GM18867 (cell line): ENCODE measurements around the gene SLC23A3.

Experiments
- ATAC-seq: cut with Tn5 transposase; IDR thresholded peaks from one replicate; pipeline ENCODE4 v1.9.1; 2021; ENCODE audit warnings: mild to moderate bottlenecking, moderate library complexity; ENCODE audit not compliant: unreplicated experiment

Gene SLC23A3

DNA sequence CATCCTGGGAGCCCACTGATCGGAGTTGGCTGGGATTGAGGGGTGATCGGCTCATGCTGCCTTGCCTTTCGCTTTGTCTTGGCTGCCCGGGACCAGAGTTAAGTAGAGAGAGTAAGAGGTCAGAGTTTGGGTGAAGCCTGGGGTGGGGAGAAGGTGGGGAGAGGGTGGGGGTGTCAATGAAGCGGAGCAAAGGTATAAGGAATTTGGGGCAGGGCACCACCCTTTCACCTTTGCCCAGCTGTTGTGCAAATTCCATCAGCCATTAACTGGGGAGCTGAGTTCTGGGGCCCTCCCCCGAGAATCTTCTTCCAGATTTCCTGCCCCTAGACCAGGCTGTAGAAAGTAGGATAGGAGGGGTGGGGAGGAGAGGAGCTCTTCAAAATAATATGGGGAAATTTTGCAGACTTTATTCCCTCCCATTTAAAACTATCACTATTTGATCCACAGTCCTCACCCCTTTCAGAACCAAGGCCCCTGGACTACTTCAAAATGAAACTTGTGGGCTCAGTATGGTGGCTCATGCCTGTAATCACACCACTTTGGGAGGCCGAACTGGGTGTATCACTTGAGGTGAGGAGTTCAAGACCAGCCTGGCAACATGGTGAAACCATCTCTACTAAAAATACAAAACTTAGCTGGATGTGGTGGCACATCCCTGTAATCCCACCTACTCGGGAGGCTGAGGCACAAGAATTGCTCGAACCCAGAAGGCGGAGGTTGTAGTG lies at the start of gene SLC23A3:
SLC23A3 (minus strand) TSS at position 100 of the 725 bp plus-strand sequence; CDS start at position 55, 45 bp downstream.
- ATAC-seq = no peak

GRCh38 chr2:219218732-219219701 lies 49.2 kb upstream of the SLC23A3 start, which contains the start of gene ABCB6:
Gene ABCB6, minus strand, starts transcription at chr2:219218958. Its CDS starts 285 bp downstream, at chr2:219218673.
- peak; percentile 77 for ATAC-seq

GRCh38 chr2:219218217-219218731 lies 48.4 kb upstream of the SLC23A3 start:
- peak; percentile 27 for ATAC-seq

DNA sequence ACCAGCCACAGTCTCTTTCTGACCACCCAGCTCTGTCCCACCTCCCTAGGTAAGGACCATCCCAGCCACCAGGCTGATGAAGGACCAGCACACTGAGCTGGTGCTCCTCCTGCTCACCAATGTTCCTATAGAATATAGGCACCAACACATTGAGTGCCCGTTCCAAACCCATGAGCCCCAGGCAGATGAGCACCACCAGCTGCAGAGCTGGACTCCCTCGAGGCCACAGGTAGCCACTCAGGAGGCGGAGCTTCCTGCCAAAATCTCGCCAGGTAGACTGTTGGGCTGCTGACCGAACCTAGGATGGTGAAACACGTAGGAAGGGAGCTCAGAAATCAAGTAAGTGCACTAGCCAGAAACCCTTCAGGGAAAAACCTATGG lies 46.7 kb upstream of the SLC23A3 start:
- no peak for ATAC-seq

GRCh38 chr2:219215871-219216534 lies 46.2 kb upstream of the SLC23A3 start:
- ATAC-seq = no peak

DNA sequence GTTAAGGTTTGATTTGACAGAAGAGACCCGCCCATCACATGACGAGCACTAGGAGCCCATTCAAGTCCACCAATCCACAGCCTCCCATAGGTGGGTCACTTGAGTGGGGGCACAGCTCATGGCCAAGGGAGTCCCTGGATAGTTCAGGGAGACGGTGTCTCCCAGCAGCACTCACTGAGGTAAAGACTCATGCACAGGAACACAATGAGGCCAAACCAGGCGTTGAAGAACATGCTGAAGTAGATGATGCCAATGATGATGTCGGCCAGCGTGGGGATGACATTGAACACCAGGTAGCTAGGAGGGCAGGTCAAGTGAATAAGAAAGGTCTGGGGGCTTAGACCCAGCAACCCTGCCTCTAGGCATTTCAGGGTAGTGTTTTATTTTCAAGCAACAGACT lies 45.0 kb upstream of the SLC23A3 start:
- ATAC-seq = no peak

GRCh38 chr2:219214141-219214540 lies 44.3 kb upstream of the SLC23A3 start:
- ATAC-seq = no peak

DNA sequence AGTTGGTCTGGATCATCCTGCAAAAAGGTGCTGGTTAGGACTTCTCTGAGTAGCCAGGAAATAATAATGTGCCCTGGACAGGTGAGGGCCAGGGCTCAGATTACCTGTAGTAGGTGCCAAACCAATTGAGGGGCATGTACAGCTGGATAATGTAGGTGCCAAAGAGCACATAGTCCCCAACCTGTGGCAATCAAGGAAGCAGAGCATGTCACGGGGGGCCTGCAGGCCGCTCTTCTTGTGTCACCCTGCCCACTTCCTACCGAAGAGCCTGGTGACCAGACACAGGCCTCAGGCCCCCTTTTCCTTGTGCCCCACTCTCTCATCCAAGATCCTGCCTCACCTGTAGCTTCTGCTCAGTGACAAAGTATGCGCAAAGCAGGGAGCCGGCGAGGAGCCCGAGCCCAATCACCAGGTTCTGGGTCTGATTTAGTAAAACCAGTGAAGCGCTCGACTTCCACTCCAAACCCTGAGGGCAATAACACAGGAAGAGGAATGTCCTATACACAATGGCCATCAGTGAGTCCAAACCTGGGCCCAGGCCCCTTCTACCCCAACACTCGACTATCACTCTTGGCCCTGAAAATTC lies 43.8 kb upstream of the SLC23A3 start:
- no peak for ATAC-seq

- no peak for ATAC-seq
Observed at GRCh38 chr2:219213026-219213415, 43.2 kb upstream of the SLC23A3 start.

GRCh38 chr2:219210886-219211362 lies 41.1 kb upstream of the SLC23A3 start:
- ATAC-seq = no peak

GRCh38 chr2:219210196-219210885 lies 40.5 kb upstream of the SLC23A3 start:
- ATAC-seq = no peak

DNA sequence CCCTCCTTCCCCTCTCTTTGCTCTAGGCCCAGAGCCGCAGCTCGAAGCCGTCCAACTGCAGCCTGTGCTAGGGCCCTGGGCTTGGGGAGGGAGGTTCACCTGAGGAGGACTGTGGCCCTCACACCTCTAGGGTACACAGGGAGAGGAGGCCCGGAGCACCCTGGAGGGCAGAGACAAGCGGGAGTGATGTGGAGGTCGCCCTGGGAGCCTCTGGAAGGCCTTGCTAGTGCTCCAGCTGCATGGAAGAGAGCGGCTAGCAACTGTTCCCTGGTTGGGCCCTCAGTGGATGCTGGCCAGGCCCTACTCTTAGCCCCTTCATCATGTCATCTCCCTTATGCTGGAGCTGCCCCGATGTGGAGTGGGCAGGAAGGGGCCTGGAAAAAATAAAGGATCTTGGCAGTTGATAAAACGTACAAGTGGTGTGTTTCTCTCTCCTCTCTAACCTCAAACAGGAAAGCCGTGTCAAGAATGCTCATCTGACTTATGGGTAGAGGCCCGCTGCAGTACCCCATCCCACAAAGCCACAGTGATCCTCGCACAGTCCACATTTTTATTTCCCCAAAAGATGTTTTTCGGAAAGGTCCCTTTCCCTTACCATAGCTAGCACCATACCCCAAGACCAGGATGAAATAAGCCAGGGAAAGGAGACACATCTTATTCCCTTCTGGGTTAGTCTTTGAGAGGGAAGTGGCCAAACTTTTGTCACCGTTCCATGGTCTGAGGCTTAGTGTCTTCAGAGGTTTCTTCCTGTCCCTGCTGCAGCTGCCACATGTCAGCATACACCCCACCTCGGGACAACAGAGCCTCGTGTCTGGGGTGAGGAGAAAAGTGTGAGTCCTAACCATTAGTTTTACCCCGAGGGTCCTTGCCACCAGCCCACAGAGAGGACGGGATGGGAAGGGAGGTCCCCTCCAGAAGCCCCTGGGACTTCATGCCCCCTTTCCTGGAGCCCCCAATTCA lies 39.7 kb upstream of the SLC23A3 start:
- no peak for ATAC-seq

GRCh38 chr2:219207884-219208740 lies 38.3 kb upstream of the SLC23A3 start:
- no peak for ATAC-seq

DNA sequence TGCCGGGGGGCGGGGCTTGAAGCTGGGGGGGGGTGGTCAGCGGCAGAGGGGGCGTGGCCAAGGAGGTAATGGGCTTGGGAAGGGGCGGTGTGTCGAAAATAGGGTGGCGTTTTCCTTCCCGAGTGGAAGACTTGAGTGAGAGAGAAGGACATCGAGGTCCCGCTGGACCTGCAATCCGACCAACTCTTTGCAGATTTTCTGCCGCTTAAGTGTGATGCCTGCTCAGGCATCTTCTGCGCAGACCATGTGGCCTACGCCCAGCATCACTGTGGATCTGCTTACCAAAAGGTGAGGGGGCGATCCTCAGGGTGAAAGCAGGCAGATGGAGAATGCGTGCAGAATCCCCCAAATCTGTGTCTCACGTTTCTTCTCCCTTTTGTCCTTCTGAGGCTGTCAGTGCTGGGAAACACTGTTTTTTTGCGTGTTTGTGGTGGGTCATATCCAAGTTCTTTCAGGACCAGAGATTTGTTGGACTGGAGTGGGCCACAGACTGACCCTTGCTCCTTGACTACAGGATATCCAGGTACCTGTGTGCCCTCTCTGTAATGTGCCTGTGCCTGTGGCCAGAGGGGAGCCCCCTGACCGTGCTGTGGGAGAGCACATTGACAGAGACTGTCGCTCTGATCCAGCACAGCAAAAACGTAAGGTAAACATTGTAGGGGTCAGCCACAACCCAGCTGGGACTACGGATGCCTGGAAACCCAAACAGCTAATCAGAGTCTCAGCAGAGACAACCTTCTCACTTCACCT lies 37.5 kb upstream of the SLC23A3 start:
- no peak for ATAC-seq

- ATAC-seq = peak; percentile 96
Observed at GRCh38 chr2:219206328-219207133, 36.7 kb upstream of the SLC23A3 start, which contains the start of gene ZFAND2B. Gene ZFAND2B, plus strand, starts transcription at chr2:219206782. Its CDS starts 206 bp downstream, at chr2:219206988.

- no peak for ATAC-seq
Observed at GRCh38 chr2:219205981-219206327, 36.1 kb upstream of the SLC23A3 start.
